ENCODE results near the gene CCDC185.

The CCDC185 gene

DNA sequence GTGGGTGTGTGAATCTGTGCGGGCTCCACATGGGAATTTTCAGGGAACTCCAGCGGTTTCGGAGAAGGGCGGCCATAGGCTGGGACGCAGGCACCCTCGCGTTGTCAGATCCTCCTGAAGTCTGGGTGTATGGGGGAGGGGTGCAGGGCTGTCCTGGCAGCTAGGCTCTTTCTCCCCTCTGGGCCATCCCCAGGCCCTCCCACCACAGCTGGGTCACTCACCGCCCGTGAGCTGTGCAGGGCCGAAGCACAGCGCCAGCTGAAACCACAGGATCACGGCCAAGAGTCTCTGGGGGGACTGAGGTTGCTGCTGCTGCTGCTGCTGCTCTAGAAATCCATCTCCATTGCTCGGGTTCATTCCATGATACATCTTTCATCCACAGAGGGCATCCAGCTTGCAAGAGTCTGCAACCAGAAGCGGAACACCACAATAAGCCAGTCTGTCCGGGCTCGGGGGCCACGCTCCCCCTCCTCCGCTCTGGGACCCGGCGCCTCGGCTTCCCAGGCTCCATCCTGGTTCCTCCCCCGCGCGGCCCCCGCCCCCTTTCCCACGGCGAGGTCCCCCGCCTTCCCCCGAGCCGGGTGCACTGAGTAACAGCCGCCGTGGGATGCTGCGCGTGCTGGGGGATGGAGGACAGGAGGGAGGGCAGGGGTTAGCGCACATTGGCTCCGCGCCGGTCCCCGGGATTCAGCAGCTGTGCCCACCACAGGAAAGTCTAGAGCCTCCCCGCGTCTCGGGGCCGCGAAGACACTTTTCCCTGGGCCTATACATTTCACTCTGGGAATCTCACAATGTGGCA is 30.0 kb upstream of the CCDC185 start (continued):
- TF ChIP-seq ZNF221 (tag by site-specific recombination; IDR thresholded peaks at IDR 0.05; ENCODE audit: borderline replicate concordance) = no peak
- TF ChIP-seq ZNF843 (tag by site-specific recombination; IDR thresholded peaks at IDR 0.05) = no peak
- TF ChIP-seq ZNF624 (tag by site-specific recombination; IDR thresholded peaks at IDR 0.05) = no peak
- no peak for TF ChIP-seq SCRT2 (tag by site-specific recombination; IDR thresholded peaks at IDR 0.05)
- no peak for TF ChIP-seq ZNF473 (tag by site-specific recombination; IDR thresholded peaks at IDR 0.05)
- no peak for TF ChIP-seq WT1 (tag by site-specific recombination; IDR thresholded peaks at IDR 0.05)
- no peak for TF ChIP-seq ZNF621 (tag by site-specific recombination; IDR thresholded peaks at IDR 0.05)
- TF ChIP-seq, protein P1, sequence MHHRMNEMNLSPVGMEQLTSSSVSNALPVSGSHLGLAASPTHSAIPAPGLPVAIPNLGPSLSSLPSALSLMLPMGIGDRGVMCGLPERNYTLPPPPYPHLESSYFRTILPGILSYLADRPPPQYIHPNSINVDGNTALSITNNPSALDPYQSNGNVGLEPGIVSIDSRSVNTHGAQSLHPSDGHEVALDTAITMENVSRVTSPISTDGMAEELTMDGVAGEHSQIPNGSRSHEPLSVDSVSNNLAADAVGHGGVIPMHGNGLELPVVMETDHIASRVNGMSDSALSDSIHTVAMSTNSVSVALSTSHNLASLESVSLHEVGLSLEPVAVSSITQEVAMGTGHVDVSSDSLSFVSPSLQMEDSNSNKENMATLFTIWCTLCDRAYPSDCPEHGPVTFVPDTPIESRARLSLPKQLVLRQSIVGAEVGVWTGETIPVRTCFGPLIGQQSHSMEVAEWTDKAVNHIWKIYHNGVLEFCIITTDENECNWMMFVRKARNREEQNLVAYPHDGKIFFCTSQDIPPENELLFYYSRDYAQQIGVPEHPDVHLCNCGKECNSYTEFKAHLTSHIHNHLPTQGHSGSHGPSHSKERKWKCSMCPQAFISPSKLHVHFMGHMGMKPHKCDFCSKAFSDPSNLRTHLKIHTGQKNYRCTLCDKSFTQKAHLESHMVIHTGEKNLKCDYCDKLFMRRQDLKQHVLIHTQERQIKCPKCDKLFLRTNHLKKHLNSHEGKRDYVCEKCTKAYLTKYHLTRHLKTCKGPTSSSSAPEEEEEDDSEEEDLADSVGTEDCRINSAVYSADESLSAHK (tag by site-specific recombination; IDR thresholded peaks at IDR 0.05) = no peak
- no peak for TF ChIP-seq BCL11A (tag by site-specific recombination; IDR thresholded peaks at IDR 0.05; ENCODE audit: low read depth)
- TF ChIP-seq ZNF302 (tag by site-specific recombination; IDR thresholded peaks at IDR 0.05; ENCODE audit: low read depth) = no peak
- no peak for TF ChIP-seq ZNF223 (tag by site-specific recombination; IDR thresholded peaks at IDR 0.05)
- no peak for TF ChIP-seq ZNF112 (tag by site-specific recombination; IDR thresholded peaks at IDR 0.05)
- TF ChIP-seq, protein P2, sequence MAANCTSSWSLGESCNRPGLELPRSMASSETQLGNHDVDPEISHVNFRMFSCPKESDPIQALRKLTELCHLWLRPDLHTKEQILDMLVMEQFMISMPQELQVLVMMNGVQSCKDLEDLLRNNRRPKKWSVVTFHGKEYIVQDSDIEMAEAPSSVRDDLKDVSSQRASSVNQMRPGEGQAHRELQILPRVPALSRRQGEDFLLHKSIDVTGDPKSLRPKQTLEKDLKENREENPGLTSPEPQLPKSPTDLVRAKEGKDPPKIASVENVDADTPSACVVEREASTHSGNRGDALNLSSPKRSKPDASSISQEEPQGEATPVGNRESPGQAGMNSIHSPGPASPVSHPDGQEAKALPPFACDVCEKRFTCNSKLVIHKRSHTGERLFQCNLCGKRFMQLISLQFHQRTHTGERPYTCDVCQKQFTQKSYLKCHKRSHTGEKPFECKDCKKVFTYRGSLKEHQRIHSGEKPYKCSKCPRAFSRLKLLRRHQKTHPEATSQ (tag by site-specific recombination; IDR thresholded peaks at IDR 0.05) = no peak
- no peak for TF ChIP-seq ZNF701 (tag by site-specific recombination; IDR thresholded peaks at IDR 0.05)
- TF ChIP-seq ZNF561 (tag by site-specific recombination; IDR thresholded peaks at IDR 0.05; ENCODE audit: borderline replicate concordance) = no peak
- TF ChIP-seq, protein P3, sequence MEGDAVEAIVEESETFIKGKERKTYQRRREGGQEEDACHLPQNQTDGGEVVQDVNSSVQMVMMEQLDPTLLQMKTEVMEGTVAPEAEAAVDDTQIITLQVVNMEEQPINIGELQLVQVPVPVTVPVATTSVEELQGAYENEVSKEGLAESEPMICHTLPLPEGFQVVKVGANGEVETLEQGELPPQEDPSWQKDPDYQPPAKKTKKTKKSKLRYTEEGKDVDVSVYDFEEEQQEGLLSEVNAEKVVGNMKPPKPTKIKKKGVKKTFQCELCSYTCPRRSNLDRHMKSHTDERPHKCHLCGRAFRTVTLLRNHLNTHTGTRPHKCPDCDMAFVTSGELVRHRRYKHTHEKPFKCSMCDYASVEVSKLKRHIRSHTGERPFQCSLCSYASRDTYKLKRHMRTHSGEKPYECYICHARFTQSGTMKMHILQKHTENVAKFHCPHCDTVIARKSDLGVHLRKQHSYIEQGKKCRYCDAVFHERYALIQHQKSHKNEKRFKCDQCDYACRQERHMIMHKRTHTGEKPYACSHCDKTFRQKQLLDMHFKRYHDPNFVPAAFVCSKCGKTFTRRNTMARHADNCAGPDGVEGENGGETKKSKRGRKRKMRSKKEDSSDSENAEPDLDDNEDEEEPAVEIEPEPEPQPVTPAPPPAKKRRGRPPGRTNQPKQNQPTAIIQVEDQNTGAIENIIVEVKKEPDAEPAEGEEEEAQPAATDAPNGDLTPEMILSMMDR (tag by site-specific recombination; IDR thresholded peaks at IDR 0.05) = no peak
- no peak for TF ChIP-seq ZNF292 (tag by site-specific recombination; IDR thresholded peaks at IDR 0.05; ENCODE audit: borderline replicate concordance, low read depth)
- TF ChIP-seq ZNF529 (tag by site-specific recombination; IDR thresholded peaks at IDR 0.05; ENCODE audit: insufficient replicate concordance) = no peak
- TF ChIP-seq, protein P4, sequence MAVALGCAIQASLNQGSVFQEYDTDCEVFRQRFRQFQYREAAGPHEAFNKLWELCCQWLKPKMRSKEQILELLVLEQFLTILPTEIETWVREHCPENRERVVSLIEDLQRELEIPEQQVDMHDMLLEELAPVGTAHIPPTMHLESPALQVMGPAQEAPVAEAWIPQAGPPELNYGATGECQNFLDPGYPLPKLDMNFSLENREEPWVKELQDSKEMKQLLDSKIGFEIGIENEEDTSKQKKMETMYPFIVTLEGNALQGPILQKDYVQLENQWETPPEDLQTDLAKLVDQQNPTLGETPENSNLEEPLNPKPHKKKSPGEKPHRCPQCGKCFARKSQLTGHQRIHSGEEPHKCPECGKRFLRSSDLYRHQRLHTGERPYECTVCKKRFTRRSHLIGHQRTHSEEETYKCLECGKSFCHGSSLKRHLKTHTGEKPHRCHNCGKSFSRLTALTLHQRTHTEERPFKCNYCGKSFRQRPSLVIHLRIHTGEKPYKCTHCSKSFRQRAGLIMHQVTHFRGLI (tag by site-specific recombination; IDR thresholded peaks at IDR 0.05) = no peak
- TF ChIP-seq, protein P5, sequence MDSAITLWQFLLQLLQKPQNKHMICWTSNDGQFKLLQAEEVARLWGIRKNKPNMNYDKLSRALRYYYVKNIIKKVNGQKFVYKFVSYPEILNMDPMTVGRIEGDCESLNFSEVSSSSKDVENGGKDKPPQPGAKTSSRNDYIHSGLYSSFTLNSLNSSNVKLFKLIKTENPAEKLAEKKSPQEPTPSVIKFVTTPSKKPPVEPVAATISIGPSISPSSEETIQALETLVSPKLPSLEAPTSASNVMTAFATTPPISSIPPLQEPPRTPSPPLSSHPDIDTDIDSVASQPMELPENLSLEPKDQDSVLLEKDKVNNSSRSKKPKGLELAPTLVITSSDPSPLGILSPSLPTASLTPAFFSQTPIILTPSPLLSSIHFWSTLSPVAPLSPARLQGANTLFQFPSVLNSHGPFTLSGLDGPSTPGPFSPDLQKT (IDR thresholded peaks at IDR 0.05; ENCODE audit: borderline replicate concordance, low read depth, low read length) = no peak
- TF ChIP-seq ZNF677 (tag by site-specific recombination; IDR thresholded peaks at IDR 0.05) = no peak
- no peak for TF ChIP-seq ZNF175 (tag by site-specific recombination; IDR thresholded peaks at IDR 0.05)
- TF ChIP-seq ZNF626 (tag by site-specific recombination; IDR thresholded peaks at IDR 0.05) = no peak
- TF ChIP-seq, protein P6, sequence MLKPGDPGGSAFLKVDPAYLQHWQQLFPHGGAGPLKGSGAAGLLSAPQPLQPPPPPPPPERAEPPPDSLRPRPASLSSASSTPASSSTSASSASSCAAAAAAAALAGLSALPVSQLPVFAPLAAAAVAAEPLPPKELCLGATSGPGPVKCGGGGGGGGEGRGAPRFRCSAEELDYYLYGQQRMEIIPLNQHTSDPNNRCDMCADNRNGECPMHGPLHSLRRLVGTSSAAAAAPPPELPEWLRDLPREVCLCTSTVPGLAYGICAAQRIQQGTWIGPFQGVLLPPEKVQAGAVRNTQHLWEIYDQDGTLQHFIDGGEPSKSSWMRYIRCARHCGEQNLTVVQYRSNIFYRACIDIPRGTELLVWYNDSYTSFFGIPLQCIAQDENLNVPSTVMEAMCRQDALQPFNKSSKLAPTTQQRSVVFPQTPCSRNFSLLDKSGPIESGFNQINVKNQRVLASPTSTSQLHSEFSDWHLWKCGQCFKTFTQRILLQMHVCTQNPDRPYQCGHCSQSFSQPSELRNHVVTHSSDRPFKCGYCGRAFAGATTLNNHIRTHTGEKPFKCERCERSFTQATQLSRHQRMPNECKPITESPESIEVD (tag by site-specific recombination; IDR thresholded peaks at IDR 0.05) = no peak
- TF ChIP-seq, protein P7, sequence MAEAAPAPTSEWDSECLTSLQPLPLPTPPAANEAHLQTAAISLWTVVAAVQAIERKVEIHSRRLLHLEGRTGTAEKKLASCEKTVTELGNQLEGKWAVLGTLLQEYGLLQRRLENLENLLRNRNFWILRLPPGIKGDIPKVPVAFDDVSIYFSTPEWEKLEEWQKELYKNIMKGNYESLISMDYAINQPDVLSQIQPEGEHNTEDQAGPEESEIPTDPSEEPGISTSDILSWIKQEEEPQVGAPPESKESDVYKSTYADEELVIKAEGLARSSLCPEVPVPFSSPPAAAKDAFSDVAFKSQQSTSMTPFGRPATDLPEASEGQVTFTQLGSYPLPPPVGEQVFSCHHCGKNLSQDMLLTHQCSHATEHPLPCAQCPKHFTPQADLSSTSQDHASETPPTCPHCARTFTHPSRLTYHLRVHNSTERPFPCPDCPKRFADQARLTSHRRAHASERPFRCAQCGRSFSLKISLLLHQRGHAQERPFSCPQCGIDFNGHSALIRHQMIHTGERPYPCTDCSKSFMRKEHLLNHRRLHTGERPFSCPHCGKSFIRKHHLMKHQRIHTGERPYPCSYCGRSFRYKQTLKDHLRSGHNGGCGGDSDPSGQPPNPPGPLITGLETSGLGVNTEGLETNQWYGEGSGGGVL (tag by site-specific recombination; IDR thresholded peaks at IDR 0.05) = peak; percentile 45; the same call in 1 of the 2 replicates
- TF ChIP-seq, protein P8, sequence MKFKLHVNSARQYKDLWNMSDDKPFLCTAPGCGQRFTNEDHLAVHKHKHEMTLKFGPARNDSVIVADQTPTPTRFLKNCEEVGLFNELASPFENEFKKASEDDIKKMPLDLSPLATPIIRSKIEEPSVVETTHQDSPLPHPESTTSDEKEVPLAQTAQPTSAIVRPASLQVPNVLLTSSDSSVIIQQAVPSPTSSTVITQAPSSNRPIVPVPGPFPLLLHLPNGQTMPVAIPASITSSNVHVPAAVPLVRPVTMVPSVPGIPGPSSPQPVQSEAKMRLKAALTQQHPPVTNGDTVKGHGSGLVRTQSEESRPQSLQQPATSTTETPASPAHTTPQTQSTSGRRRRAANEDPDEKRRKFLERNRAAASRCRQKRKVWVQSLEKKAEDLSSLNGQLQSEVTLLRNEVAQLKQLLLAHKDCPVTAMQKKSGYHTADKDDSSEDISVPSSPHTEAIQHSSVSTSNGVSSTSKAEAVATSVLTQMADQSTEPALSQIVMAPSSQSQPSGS (tag by site-specific recombination; IDR thresholded peaks at IDR 0.05; ENCODE audit: low read depth) = no peak

Measured in HEK293 (cell line).